GM21360 (cell line): ENCODE results near the gene CHGA.

Experiments used
- ATAC-seq: cut with Tn5 transposase; IDR thresholded peaks from one replicate; pipeline ENCODE4 v1.9.1; 2021; ENCODE audit warnings: mild to moderate bottlenecking, moderate library complexity; ENCODE audit not compliant: unreplicated experiment

The CHGA gene

GRCh38 chr14:92959761-92960680 lies 37.1 kb downstream of the CHGA start:
- ATAC-seq = no peak

- ATAC-seq = no peak
These were observed 38.0 kb downstream of the CHGA start for GRCh38 chr14:92960706-92961566.

DNA sequence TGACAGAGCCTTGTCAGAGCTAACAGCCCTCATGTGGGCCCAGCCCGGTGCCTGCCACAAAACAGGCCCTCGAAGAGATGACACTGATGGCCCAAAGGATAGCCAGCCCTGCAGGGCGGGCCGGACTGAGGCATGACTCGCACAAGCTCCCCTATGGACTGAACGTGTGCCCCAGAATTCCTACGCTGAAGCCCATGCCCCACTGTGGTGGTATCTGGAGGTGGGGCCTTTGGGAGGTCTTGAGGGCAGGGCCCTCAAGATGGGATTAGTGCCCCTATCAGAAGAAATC lies 38.6 kb downstream of the CHGA start:
- ATAC-seq = no peak

- no peak for ATAC-seq
These were observed 39.3 kb downstream of the CHGA start for GRCh38 chr14:92962031-92962830.

DNA sequence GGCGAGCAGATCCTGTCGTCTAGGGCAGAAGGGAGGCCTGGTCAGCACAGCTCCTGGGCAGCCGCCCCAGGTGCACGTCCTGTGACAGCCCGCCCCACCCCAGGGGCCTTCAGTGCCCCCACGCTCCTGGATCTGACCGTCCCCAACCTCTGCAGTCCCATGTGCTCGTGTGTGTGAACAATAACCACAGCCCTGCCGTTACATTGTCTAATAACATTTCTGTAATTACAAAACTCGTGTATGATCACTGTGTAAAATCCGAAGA lies 39.8 kb downstream of the CHGA start:
- no peak for ATAC-seq

DNA sequence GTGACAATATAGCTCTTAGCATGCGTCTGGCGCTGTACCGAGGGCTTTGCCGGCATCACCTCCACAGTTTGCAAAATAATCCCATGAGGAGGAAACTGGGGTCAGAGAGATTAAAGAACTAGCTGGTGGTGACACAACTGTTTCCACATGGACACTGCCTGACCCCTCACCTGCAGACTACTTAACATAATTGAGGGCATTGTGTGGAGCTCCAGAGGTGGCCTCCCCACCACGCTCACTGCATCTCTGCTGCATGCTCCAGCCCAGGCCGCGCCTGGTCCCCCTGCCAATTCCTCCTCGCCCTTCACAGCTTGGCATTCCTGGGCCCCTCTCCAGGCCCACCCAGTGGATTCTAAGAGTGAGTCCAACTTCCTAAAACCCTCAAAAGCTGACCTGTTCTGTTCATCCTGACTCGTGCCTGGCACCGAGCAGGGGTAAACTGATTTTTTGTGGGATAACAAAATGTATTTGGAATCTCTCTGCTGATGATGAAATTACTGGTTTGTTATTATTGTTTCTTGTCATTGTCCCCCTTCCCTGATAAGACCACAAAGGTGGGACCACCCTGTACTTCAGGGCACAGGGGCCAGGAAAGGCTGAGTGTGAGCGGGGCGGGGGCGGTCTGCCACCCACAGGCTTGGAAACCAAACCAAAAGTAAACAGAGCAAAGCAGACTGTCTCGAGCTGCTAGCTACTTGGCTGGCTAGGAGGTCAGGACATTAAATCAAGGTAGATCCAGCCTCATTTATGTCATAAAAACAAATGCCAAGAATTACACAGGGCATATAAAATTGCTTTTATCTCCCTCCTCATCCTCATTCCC lies 40.6 kb downstream of the CHGA start:
- ATAC-seq = no peak

- no peak for ATAC-seq
These were observed 41.5 kb downstream of the CHGA start for GRCh38 chr14:92964124-92965109.

DNA sequence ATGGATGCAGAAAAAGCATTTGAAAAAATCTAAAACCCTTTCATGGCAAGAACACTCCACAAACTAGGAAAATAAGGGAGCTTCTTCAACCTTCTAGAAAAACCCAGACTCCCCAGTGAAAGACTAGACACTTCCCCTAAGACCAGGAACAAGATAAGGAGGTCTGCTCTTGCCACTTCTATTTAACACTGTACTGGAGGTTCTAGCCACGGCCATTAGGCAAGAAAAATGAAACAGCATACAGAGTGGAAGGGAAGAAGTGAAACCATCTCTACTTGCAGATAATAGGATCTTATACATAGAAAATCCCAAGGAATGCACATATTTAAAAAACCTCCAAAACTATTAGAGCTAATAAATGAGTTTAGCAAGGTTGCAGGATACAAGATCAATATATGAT lies 42.3 kb downstream of the CHGA start:
- no peak for ATAC-seq

GRCh38 chr14:92967346-92967926 lies 44.5 kb downstream of the CHGA start:
- no peak for ATAC-seq

- ATAC-seq = no peak
These were observed 45.5 kb downstream of the CHGA start for GRCh38 chr14:92968291-92969020.

DNA sequence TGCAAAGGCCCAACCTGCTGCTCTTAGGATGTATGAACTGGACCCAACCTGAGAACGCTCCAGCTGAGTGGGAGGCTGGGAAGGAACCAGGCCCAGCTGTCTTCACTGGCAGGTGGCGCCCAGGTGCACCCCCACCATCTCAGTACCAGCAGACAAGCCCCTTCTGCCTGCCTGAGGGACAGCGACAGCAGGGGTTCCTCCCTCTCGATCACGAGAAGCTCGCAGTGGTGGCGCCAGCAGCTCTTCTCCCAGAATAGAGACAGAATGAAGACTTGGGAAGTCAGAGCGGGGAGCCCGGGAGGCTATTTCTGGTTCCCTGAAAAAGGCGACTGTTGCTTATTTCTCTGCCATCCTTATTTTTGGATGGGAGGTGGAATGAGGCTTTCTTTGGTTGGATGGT lies 46.5 kb downstream of the CHGA start:
- no peak for ATAC-seq

- ATAC-seq = no peak
These were observed 46.9 kb downstream of the CHGA start for GRCh38 chr14:92969871-92970270.

DNA sequence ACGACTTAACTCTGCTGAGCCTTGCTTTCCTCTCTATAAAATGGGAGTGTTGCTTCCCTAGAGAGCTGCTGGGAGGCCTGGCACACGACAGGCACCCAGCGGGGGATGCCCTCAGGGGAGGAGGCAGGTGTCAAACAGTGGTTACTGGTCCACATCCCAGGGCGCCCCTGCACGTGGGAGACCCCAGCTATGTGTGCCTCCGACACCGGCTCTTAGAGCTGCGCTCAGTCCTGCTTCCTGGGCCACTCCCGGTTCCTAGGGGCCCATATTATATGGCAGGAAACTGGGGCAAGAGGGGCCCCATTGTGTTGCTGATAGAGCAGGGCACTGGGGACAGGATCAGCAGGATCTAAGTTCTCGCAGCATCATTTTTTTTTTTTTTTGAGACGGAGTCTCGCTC lies 47.3 kb downstream of the CHGA start:
- ATAC-seq = no peak

DNA sequence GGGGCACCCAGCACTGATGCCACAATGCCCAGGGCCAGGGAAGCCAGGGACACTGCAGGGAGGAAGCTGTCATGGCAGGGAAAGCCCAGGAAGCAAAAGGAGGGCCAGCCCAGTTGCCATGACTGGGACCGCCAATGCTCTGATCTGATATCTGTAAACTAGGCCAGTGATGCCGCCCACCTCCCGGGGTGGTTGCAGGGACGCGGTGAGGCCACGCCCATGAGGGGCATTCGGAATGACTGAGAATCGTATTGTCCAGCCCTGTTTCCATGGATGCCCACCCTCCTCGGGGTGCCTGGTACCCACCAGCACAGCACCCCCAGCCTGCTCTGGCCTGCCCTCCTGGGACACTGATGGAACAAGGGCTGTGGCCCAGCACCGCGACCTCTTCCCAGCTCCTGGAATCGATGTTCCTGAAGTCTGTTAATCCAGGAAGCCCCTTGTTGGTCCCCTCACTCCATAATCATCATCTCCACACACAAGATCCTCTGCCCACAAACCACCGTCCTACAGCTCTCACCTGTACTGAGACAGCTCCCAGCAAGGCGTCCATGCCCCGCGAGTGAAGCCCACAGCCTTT lies 48.7 kb downstream of the CHGA start:
- ATAC-seq = no peak

GRCh38 chr14:92973261-92973797 lies 50.4 kb downstream of the CHGA start:
- ATAC-seq = no peak

GRCh38 chr14:92973798-92974372 lies 50.9 kb downstream of the CHGA start:
- no peak for ATAC-seq

DNA sequence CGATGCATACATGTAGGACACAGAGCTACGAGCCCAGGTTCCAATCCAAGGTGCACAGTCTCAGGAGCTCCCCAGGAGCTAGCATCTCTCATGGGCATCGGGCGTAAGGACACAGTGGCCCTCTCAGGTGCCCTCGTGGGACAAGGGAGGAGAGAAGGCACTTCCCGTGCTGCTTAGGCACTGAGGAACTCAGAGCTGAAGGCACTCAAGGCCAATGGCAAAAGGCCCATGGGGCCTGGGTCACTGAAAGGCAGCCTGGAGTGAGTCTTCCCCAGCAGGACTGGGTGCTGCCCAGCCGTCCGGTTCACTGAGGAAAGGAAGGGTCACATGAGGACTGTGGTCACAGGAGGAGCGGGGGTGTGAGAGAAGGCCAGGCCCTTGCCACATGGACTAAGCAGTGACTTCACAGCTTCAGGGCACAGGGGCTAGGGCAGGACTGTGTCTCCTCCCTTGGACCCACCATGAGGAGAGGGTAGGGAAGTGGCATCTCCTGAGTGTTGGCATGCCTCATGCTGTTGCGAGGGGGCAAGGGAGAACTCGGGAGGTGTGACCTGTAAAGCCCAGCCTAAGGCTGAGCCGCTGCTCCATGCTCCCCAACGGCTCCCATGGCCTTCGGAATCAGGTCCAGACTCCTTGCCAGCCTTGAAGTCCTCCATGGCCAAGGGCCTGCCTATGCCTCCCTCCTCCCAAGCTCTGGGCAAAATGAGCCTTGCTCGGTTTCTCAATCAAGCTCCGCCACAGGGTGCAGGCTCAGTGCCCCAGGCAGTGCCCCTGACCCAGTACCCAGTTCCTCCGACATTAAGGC lies 51.8 kb downstream of the CHGA start:
- ATAC-seq = no peak
